ENCODE results near the gene TPSG1. TPM values are rescaled to one million over a fixed set of nuclear protein-coding genes. Genes with fewer than 3 reads are reported as not detected.

Gene TPSG1
- total RNA-seq = not detected in 2 replicates

DNA sequence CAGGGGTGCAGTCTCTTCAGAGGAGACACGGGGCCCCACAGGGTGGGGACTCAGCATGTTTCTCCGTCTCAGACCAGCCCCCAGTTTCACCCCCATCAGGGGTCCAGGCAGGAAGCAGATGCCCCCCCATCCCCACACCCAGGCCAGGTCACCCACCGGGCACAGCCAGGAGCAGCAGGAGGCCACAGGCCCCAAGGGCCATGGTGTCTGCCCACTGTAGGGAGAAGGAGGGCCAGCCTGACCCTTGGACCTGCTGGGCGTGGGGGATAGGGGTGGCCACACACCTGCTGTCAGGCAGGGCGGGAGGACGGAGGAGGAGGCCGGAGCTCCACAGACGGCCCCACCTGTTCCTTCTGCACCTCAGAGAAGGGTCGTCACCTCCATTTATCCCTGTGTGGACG lies at the start of gene TPSG1:
Gene TPSG1, minus strand, starts transcription at position 218 of the 401 bp plus-strand sequence. Its CDS starts 16 bp downstream, at position 202.

DNA sequence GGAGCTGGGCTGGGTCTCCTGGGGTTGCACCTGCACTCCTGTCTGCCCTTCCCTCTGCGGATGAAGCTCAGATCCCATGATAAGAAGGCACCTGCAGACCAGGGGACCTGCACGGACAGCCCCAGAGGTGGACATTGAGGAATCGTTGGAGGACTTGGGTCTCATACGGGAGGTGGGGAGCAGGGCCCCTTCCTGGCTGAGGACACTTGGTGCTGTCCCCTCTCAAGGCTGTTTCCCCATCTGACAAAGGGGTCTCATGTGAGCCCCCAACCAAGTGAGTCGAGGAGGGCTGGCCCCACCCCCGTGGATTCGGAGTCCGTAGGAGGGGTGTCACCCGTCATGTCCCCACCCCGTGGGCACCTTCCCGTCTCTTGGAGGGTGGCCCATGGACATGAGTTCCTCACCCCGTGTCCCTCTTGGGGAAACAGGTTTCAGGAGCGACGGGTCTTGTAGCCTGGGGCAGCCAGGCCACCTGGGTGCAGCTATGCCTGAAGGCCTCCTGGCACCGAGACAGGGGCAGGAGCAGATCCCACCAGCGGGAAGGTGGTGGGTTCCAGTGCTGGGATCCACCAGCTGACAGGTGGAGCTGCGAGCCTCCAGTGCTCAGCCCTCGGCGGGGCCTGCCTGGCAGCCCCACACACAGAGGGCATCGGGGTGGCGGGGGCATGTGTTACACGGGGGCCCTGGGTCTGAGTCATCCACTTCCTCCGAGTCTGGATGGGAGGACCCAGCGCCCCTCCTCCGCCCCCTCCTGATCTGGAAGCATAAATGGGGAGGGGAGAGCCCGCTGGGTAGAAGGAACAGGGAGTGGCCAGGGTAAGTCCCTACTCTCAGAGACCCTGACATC lies 30.4 kb upstream of the TPSG1 start, which contains the start of gene TPSD1:
Gene TPSD1, plus strand, starts transcription at position 794 of the 847 bp plus-strand sequence. CDS start 212 bp downstream, outside the sequence.

DNA sequence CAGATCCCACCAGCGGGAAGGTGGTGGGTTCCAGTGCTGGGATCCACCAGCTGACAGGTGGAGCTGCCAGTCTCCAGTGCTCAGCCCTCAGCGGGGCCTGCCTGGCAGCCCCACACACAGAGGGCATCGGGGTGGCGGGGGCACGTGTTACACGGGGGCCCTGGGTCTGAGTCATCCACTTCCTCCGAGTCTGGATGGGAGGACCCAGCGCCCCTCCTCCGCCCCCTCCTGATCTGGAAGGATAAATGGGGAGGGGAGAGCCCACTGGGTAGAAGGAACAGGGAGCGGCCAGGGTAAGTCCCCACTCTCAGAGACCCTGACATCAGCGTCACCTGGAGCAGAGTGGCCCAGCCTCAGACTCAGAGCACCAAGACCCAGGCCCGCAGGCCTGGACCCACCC lies 15.4 kb upstream of the TPSG1 start, which contains the start of gene TPSAB1:
Gene TPSAB1, plus strand, starts transcription at position 270 of the 400 bp plus-strand sequence. CDS start 234 bp downstream, outside the sequence.

DNA sequence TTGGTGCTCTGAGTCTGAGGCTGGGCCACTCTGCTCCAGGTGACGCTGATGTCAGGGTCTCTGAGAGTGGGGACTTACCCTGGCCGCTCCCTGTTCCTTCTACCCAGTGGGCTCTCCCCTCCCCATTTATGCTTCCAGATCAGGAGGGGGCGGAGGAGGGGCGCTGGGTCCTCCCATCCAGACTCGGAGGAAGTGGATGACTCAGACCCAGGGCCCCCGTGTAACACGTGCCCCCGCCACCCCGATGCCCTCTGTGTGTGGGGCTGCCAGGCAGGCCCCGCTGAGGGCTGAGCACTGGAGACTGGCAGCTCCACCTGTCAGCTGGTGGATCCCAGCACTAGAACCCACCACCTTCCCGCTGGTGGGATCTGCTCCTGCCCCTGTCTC lies 5.0 kb upstream of the TPSG1 start, which contains the start of gene TPSB2:
Gene TPSB2, minus strand, starts transcription at position 101 of the 387 bp plus-strand sequence. CDS start 233 bp downstream, outside the sequence.

Other genes starting within 250 kb of the TPSG1 start
- gene SOX8, start 243.5 kb downstream of the TPSG1 start, total RNA-seq = 0.15 TPM in 1 of 2 replicates, not detected in the other
- gene SSTR5, start 152.5 kb downstream of the TPSG1 start, total RNA-seq = not detected in 2 replicates
- not detected in 2 replicates for gene C1QTNF8, start 129.0 kb downstream of the TPSG1 start, total RNA-seq
- 0.34 and 0.59 TPM in 2 replicates for gene CACNA1H, start 72.2 kb downstream of the TPSG1 start, total RNA-seq
- gene TPSB2, start 4.9 kb upstream of the TPSG1 start, total RNA-seq = not detected in 2 replicates
- not detected in 2 replicates for gene TPSAB1, start 15.4 kb upstream of the TPSG1 start, total RNA-seq
- gene TPSD1, start 30.8 kb upstream of the TPSG1 start, total RNA-seq = not detected in 2 replicates
- 71.1 and 91.0 TPM in 2 replicates for gene UBE2I, start 84.4 kb upstream of the TPSG1 start, total RNA-seq
- gene BAIAP3, start 108.4 kb upstream of the TPSG1 start, total RNA-seq = 0.50 and 0.74 TPM in 2 replicates
- 105 and 117 TPM in 2 replicates for gene TSR3, start 126.6 kb upstream of the TPSG1 start, total RNA-seq
- gene GNPTG, start 126.7 kb upstream of the TPSG1 start, total RNA-seq = 36.0 and 37.5 TPM in 2 replicates
- 4.0 and 4.3 TPM in 2 replicates for gene UNKL, start 189.4 kb upstream of the TPSG1 start, total RNA-seq
- gene UQCC4, start 195.5 kb upstream of the TPSG1 start, total RNA-seq = 17.4 and 22.2 TPM in 2 replicates
- gene PERCC1, start 205.8 kb upstream of the TPSG1 start, total RNA-seq = not detected in 2 replicates
- gene CCDC154, start 219.3 kb upstream of the TPSG1 start, total RNA-seq = under 0.01 TPM in 1 of 2 replicates, not detected in the other
- gene CLCN7, start 249.8 kb upstream of the TPSG1 start, total RNA-seq = 35.7 and 42.4 TPM in 2 replicates

Measured in bronchus fibroblast of lung (primary cell).